Liver (tissue), 9 donors: ENCODE data around the gene BSN. TPM values are rescaled to one million over a fixed set of nuclear protein-coding genes. Genes with fewer than 3 reads are reported as not detected.

ENCODE experiments used
- DNase-seq: peaks from one replicate; pipeline ENCODE4 v3.0.0-alpha.2; 2017; ENCODE audit warnings: low spot score
- H3K27ac ChIP-seq, 2 donors: one replicate each; pipeline ENCODE4 v1.7.0; 2013; ENCODE audit warnings: inconsistent platforms in 2 of 2, low read length in 2 of 2, control low read depth in 1 of 2, low read depth in 1 of 2, mild to moderate bottlenecking in 1 of 2
- H3K27me3 ChIP-seq, 4 donors: one replicate each; pipeline versions ENCODE4 v1.6.1 to v1.7.0; 2013; ENCODE audit warnings: low read length in 3 of 4, inconsistent platforms in 1 of 4, mild to moderate bottlenecking in 1 of 4, moderate library complexity in 1 of 4; ENCODE audit not compliant: control insufficient read depth in 4 of 4, insufficient read depth in 4 of 4
- H3K36me3 ChIP-seq, 4 donors: one replicate each; pipeline versions ENCODE4 v1.6.1 to v1.7.0; 2013; ENCODE audit warnings: low read length in 3 of 4, mild to moderate bottlenecking in 3 of 4, low read depth in 1 of 4, moderate library complexity in 1 of 4; ENCODE audit not compliant: control insufficient read depth in 4 of 4, insufficient read depth in 3 of 4
- H3K4me1 ChIP-seq, 4 donors: one replicate each; pipeline versions ENCODE4 v1.6.1 to v1.7.0; 2013; ENCODE audit warnings: low read length in 3 of 4, mild to moderate bottlenecking in 3 of 4, moderate library complexity in 1 of 4; ENCODE audit not compliant: control insufficient read depth in 4 of 4, insufficient read depth in 4 of 4
- H3K4me3 ChIP-seq, 3 donors: one replicate each; pipeline versions ENCODE4 v1.6.1 to v1.7.0; 2013; ENCODE audit warnings: low read length in 3 of 3, control low read depth in 1 of 3, low read depth in 1 of 3, mild to moderate bottlenecking in 1 of 3
- H3K9ac ChIP-seq, 2 donors: one replicate each; pipeline ENCODE4 v1.7.0; 2013; ENCODE audit warnings: low read length in 2 of 2, mild to moderate bottlenecking in 2 of 2, moderate library complexity in 2 of 2, control low read depth in 1 of 2, low read depth in 1 of 2
- H3K9me3 ChIP-seq, 4 donors: one replicate each; pipeline versions ENCODE4 v1.6.1 to v1.7.0; 2013; ENCODE audit warnings: low read length in 3 of 4; ENCODE audit not compliant: control insufficient read depth in 4 of 4
- CTCF ChIP-seq: fragments of 150-350 bp; IDR thresholded peaks from 2 replicates; pipeline ENCODE4 v1.5.1; 2017; ENCODE audit warnings: improper control_type of control experiment, low read depth, low read length; ENCODE audit not compliant: missing input control
- JUND ChIP-seq, 2 donors: IDR thresholded peaks; 2 replicates each; pipeline ENCODE4 v1.6.1; 2016; ENCODE audit warnings: antibody characterized with exemption in 2 of 2
- MAX ChIP-seq: IDR thresholded peaks from 2 replicates; pipeline ENCODE4 v1.6.1; 2016; ENCODE audit warnings: antibody characterized with exemption
- RAD21 ChIP-seq, 2 donors: IDR thresholded peaks; 2 replicates each; pipeline ENCODE4 v1.6.1; 2016; ENCODE audit warnings: antibody characterized with exemption in 2 of 2, mild to moderate bottlenecking in 2 of 2
- REST ChIP-seq: IDR thresholded peaks from 2 replicates; pipeline ENCODE4 v1.6.1; 2016; ENCODE audit warnings: antibody characterized with exemption, mild to moderate bottlenecking
- RXRA ChIP-seq, 2 donors: IDR thresholded peaks; 2 replicates each; pipeline ENCODE4 v1.6.1; 2017 to 2018; ENCODE audit warnings: antibody characterized with exemption in 2 of 2, mild to moderate bottlenecking in 1 of 2
- SP1 ChIP-seq: IDR thresholded peaks from 2 replicates; pipeline ENCODE4 v1.6.1; 2018; ENCODE audit warnings: antibody characterized with exemption, mild to moderate bottlenecking
- TAF1 ChIP-seq: conservative IDR thresholded peaks from 2 replicates; pipeline ENCODE4 v1.6.1; 2016; ENCODE audit warnings: antibody characterized with exemption, mild to moderate bottlenecking
- ZBTB33 ChIP-seq: IDR thresholded peaks from 2 replicates; pipeline ENCODE4 v1.6.1; 2016; ENCODE audit warnings: antibody characterized with exemption
- WGBS: extraction: QIAGEN DNeasy Blood & Tissue Kit; methylation state at CpG from one replicate; pipeline ENCODE4 v1.1.7; 2013; 5-methylcytosine and 5-hydroxymethylcytosine counted together
- polyA plus RNA-seq, 2 donors: library from polyadenylated mRNA; stranded (reverse) in 1 of 2; unstranded in 1 of 2; fragments of 200-250 nt in 1 of 2; fragments of >200 nt in 1 of 2; fragmentation: Nextera tagmentation in 1 of 2; extraction: Ambion mirVana in 1 of 2; gene quantifications; one replicate each; pipeline versions ENCODE4 v1.2.1 to v1.2.3, GENCODE V29; 2013 to 2015
- total RNA-seq, 2 donors: library from RNA; depleted of rRNA; stranded (reverse); fragments of >200 nt; gene quantifications; one replicate each; pipeline ENCODE4 v1.2.3, GENCODE V29; 2014
- TF ChIP-seq, protein P1 (sequence below): IDR thresholded peaks from 2 replicates; pipeline ENCODE4 v1.6.1; 2016; ENCODE audit warnings: antibody characterized with exemption
- donor health status: healthy.
- donor health status: healthy.
- donor health status: healthy.
- donor health status: healthy.
- donor health status: healthy.

Gene BSN
- total and polyA plus RNA-seq, 4 donors: 0.32 to 0.67 (median 0.40) TPM

GRCh38 chr3:49623071-49623470 lies 68.8 kb downstream of the BSN start:
- WGBS: 90% methylated on average over 1 of the region's 1 CpG

GRCh38 chr3:49625071-49625470 lies 70.8 kb downstream of the BSN start:
- no peak for DNase-seq
- Histone ChIP-seq H3K9ac (no peak overlapping the region), H3K36me3 (peaks cover 0 to 4% (median 0%) of the 10 kb centered on the region in 4 donors), H3K4me3 (no peak overlapping the region), H3K9me3 (no peaks in the 10 kb centered on the region), H3K4me1 (no peaks in the 10 kb centered on the region), H3K27ac (no peak overlapping the region), H3K27me3 (no peaks in the 10 kb centered on the region)
- no peak for TF ChIP-seq TAF1
- TF ChIP-seq MAX: no peak
- TF ChIP-seq, protein P1, sequence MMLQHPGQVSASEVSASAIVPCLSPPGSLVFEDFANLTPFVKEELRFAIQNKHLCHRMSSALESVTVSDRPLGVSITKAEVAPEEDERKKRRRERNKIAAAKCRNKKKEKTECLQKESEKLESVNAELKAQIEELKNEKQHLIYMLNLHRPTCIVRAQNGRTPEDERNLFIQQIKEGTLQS: no peak
- no peak for TF ChIP-seq RAD21 (IDR thresholded peaks at IDR 0.05)
- no peak for TF ChIP-seq ZBTB33
- no peak for TF ChIP-seq RXRA (IDR thresholded peaks at IDR 0.05)
- no peak for TF ChIP-seq JUND (IDR thresholded peaks at IDR 0.05)
- no peak for TF ChIP-seq SP1
- no peak for TF ChIP-seq REST
- 96% methylated on average over 13 of the region's 13 CpGs for WGBS

More at GRCh38 chr3:49623071-49623470, 68.8 kb downstream of the BSN start:
- Histone ChIP-seq H3K36me3 (peaks cover 0 to 4% (median 0%) of the 10 kb centered on the region in 4 donors), H3K27me3 (no peaks in the 10 kb centered on the region), H3K27ac (no peak overlapping the region), H3K4me1 (no peaks in the 10 kb centered on the region), H3K4me3 (no peak overlapping the region), H3K9ac (no peak overlapping the region), H3K9me3 (no peaks in the 10 kb centered on the region)
- DNase-seq: no peak
- TF ChIP-seq CTCF (no peak), TAF1 (no peak), JUND (IDR thresholded peaks at IDR 0.05) (no peak), RXRA (IDR thresholded peaks at IDR 0.05) (no peak)
